ENCODE measurements around the gene GAB1.
A peak's percentile ranks its signal among the peaks of the same experiment; 100 is the strongest.

GAB1 gene

GRCh38 chr4:143362349-143363046, 25.8 kb downstream of the GAB1 start:
- Mint-ChIP-seq H3K4me1 (peaks cover 35% of the 10 kb centered on the region), H3K36me3 (ENCODE audit: low read depth) (peaks cover 19% of the 10 kb centered on the region), H3K9me3 (peaks cover 14% of the 10 kb centered on the region), H3K27ac (peak overlapping the region; percentile 24), H3K27me3 (ENCODE audit: low read depth, poor library complexity) (no peaks in the 10 kb centered on the region), H3K4me3 (no peak overlapping the region)
- no peak for TF ChIP-seq CTCF (IDR thresholded peaks at IDR 0.05)
- no peak for DNase-seq

- Mint-ChIP-seq H3K4me1 (peaks cover 35% of the 10 kb centered on the region), H3K27me3 (ENCODE audit: low read depth, poor library complexity) (no peaks in the 10 kb centered on the region), H3K9me3 (peaks cover 14% of the 10 kb centered on the region), H3K27ac (peak overlapping the region; percentile 9), H3K4me3 (no peak overlapping the region), H3K36me3 (ENCODE audit: low read depth) (peaks cover 19% of the 10 kb centered on the region)
- no peak for TF ChIP-seq CTCF (IDR thresholded peaks at IDR 0.05)
- DNase-seq, result no peak
These were observed 26.7 kb downstream of the GAB1 start for GRCh38 chr4:143363332-143363731.

- TF ChIP-seq CTCF (IDR thresholded peaks at IDR 0.05), result no peak
- peaks cover 19% of the 10 kb centered on the region for H3K36me3 Mint-ChIP-seq (ENCODE audit: low read depth)
- no peak overlapping the region for H3K4me3 Mint-ChIP-seq
- H3K27ac Mint-ChIP-seq, result no peak overlapping the region
- H3K4me1 Mint-ChIP-seq, result peaks cover 28% of the 10 kb centered on the region
- no peak for DNase-seq
- H3K27me3 Mint-ChIP-seq (ENCODE audit: low read depth, poor library complexity), result no peaks in the 10 kb centered on the region
- peaks cover 14% of the 10 kb centered on the region for H3K9me3 Mint-ChIP-seq
These were observed 27.4 kb downstream of the GAB1 start for GRCh38 chr4:143364063-143364462.

GRCh38 chr4:143367863-143368262, 31.2 kb downstream of the GAB1 start:
- DNase-seq, result no peak
- H3K36me3 Mint-ChIP-seq (ENCODE audit: low read depth), result peaks cover 34% of the 10 kb centered on the region
- H3K27ac Mint-ChIP-seq, result no peak overlapping the region
- H3K4me1 Mint-ChIP-seq, result peaks cover 6% of the 10 kb centered on the region
- H3K27me3 Mint-ChIP-seq (ENCODE audit: low read depth, poor library complexity), result no peaks in the 10 kb centered on the region
- TF ChIP-seq CTCF (IDR thresholded peaks at IDR 0.05), result no peak
- no peak overlapping the region for H3K4me3 Mint-ChIP-seq
- H3K9me3 Mint-ChIP-seq, result peaks cover 28% of the 10 kb centered on the region

GRCh38 chr4:143369552-143369951, 32.9 kb downstream of the GAB1 start:
- no peak overlapping the region for H3K27ac Mint-ChIP-seq
- no peak for DNase-seq
- H3K9me3 Mint-ChIP-seq, result peaks cover 21% of the 10 kb centered on the region
- H3K36me3 Mint-ChIP-seq (ENCODE audit: low read depth), result peaks cover 23% of the 10 kb centered on the region
- TF ChIP-seq CTCF (IDR thresholded peaks at IDR 0.05), result no peak
- no peaks in the 10 kb centered on the region for H3K27me3 Mint-ChIP-seq (ENCODE audit: low read depth, poor library complexity)
- peaks cover 6% of the 10 kb centered on the region for H3K4me1 Mint-ChIP-seq
- no peak overlapping the region for H3K4me3 Mint-ChIP-seq

Measured in nephron progenitor cell (in vitro differentiated cells).